Suprapubic skin (tissue), 4 donors: ENCODE measurements around the gene RBM38. TPM values are rescaled to one million over a fixed set of nuclear protein-coding genes. Genes with fewer than 3 reads are reported as not detected.

Experiments used
- DNase-seq, 2 donors: peaks; one replicate each; pipeline ENCODE4 v3.0.0-alpha.2; 2019; ENCODE audit warnings: low spot score in 2 of 2
- H3K27ac ChIP-seq: fragments of 200-600 bp; sonication (generic); one replicate; pipeline ENCODE4 v1.5.1; 2019
- H3K27me3 ChIP-seq: fragments of 200-600 bp; sonication (generic); one replicate; pipeline ENCODE4 v1.5.1; 2019
- H3K36me3 ChIP-seq: fragments of 200-600 bp; sonication (generic); one replicate; pipeline ENCODE4 v1.5.1; 2019
- H3K4me1 ChIP-seq: fragments of 200-600 bp; sonication (generic); one replicate; pipeline ENCODE4 v1.5.1; 2019
- H3K4me3 ChIP-seq: fragments of 200-600 bp; sonication (generic); one replicate; pipeline ENCODE4 v1.5.1; 2019; ENCODE audit warnings: mild to moderate bottlenecking
- H3K9me3 ChIP-seq: fragments of 200-600 bp; sonication (generic); one replicate; pipeline ENCODE4 v1.5.1; 2019
- EP300 ChIP-seq: sonication (generic); formaldehyde crosslinking; IDR thresholded peaks from one replicate; pipeline ENCODE4 v1.6.1; 2017; ENCODE audit warnings: antibody characterized with exemption
- POLR2A ChIP-seq, 2 donors: fragments of 450-650 bp; IDR thresholded peaks; one replicate each; pipeline ENCODE4 v1.6.1; 2017; ENCODE audit warnings: antibody characterized with exemption in 2 of 2, mild to moderate bottlenecking in 2 of 2, moderate library complexity in 2 of 2
- POLR2AphosphoS5 ChIP-seq, 3 donors: sonication (generic); formaldehyde crosslinking; IDR thresholded peaks; one replicate each; pipeline ENCODE4 v1.6.1; 2017; ENCODE audit warnings: antibody characterized with exemption in 3 of 3
- WGBS: methylation state at CpG from one replicate; pipeline ENCODE4 v1.1.5; 2018; 5-methylcytosine and 5-hydroxymethylcytosine counted together
- total RNA-seq, 4 donors: library from RNA; depleted of rRNA; stranded (reverse); fragments of >200 nt; gene quantifications; one replicate each; pipeline ENCODE4 v1.1.0, GENCODE V29; 2016
- TF ChIP-seq, protein P1 (sequence below), 2 donors: fragments of 200-600 bp in 1 of 2; fragments of 450-650 bp in 1 of 2; sonication (generic) in 1 of 2; IDR thresholded peaks; one replicate each; pipeline ENCODE4 v1.5.1; 2016 to 2019; ENCODE audit warnings: antibody characterized with exemption in 2 of 2, mild to moderate bottlenecking in 1 of 2, moderate library complexity in 1 of 2

The RBM38 gene
- total RNA-seq, 4 donors from 2014 or later: 8.7 to 16.7 (median 12.8) TPM

DNA sequence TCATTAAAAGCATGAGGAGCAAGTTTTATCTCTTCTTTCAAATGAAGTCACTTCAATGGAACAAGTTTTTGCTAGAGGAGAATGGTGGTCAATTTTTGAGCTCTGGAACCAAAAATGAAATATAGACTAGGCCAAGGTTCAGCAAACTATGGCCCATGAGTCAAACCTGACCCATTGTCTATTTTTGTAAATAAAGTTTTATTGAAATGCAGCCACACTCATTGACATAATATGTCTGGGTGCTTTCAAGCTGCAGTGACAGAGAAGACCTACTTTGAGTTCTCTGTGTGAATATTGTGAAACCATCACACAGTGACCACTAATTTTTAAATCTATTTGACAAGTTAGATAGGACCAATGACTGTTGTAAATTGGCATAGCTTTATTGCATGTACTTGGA, 26.7 kb upstream of the RBM38 start:
- TF ChIP-seq POLR2A (IDR thresholded peaks at IDR 0.05) (no peak), EP300 (no peak), POLR2AphosphoS5 (IDR thresholded peaks at IDR 0.05) (no peak)
- TF ChIP-seq, protein P1, sequence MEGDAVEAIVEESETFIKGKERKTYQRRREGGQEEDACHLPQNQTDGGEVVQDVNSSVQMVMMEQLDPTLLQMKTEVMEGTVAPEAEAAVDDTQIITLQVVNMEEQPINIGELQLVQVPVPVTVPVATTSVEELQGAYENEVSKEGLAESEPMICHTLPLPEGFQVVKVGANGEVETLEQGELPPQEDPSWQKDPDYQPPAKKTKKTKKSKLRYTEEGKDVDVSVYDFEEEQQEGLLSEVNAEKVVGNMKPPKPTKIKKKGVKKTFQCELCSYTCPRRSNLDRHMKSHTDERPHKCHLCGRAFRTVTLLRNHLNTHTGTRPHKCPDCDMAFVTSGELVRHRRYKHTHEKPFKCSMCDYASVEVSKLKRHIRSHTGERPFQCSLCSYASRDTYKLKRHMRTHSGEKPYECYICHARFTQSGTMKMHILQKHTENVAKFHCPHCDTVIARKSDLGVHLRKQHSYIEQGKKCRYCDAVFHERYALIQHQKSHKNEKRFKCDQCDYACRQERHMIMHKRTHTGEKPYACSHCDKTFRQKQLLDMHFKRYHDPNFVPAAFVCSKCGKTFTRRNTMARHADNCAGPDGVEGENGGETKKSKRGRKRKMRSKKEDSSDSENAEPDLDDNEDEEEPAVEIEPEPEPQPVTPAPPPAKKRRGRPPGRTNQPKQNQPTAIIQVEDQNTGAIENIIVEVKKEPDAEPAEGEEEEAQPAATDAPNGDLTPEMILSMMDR (IDR thresholded peaks at IDR 0.05): no peak
- no peaks in the 10 kb centered on the region for H3K9me3 ChIP-seq
- H3K27ac ChIP-seq: no peak overlapping the region
- no peaks in the 10 kb centered on the region for H3K27me3 ChIP-seq
- peaks cover 72% of the 10 kb centered on the region for H3K36me3 ChIP-seq
- H3K4me3 ChIP-seq: no peak overlapping the region
- DNase-seq: no peak
- H3K4me1 ChIP-seq: no peaks in the 10 kb centered on the region

DNA sequence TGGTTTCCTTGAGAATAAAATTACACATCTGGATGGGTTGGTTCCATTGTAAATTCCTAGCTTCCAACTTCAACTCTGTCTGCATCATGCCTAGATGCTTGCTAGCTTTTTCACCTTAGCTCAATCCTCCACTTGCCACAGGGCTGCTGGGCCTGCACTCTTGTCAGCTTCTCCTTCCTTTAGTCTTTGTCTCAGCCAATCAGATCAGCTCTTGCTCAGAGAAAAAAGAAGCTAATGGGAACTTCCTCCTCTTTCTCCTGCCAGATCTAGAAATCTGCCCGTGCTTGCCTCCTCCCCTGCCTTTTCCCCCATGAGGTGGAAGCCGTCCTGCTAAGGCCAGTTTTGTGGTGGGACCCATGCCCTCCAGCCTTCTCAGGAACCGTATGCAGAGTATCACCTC, 21.6 kb upstream of the RBM38 start:
- H3K4me1 ChIP-seq: no peaks in the 10 kb centered on the region
- H3K4me3 ChIP-seq: no peak overlapping the region
- TF ChIP-seq EP300 (no peak), POLR2AphosphoS5 (IDR thresholded peaks at IDR 0.05) (no peak), POLR2A (IDR thresholded peaks at IDR 0.05) (no peak)
- TF ChIP-seq, protein P1 (IDR thresholded peaks at IDR 0.05): no peak
- H3K9me3 ChIP-seq: no peaks in the 10 kb centered on the region
- no peaks in the 10 kb centered on the region for H3K27me3 ChIP-seq
- 74% methylated on average over 3 of the region's 3 CpGs for WGBS
- no peak for DNase-seq
- no peak overlapping the region for H3K27ac ChIP-seq
- peaks cover 98% of the 10 kb centered on the region for H3K36me3 ChIP-seq

DNA sequence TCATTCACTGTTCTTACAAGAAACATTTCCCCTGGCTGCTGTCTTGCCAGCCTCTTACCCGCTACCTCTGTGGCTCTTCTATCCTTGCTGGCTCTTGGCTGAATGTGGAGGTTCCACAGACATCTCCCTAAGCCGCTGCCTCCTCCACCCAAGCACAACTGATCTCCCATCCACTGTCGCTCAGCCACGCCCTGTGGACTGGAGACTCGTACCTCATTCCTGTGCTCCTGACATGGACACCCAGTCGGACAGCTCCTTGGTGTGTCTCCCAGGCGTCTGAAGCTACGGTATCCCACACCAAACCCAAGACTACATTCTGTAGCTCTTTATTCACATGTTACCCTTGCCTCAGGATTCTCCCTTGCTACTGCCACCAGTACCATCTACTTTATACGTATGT, 20.9 kb upstream of the RBM38 start:
- DNase-seq: no peak
- Histone ChIP-seq H3K27ac (no peak overlapping the region), H3K27me3 (no peaks in the 10 kb centered on the region), H3K9me3 (no peaks in the 10 kb centered on the region), H3K36me3 (peaks cover 100% of the 10 kb centered on the region), H3K4me3 (no peak overlapping the region), H3K4me1 (no peaks in the 10 kb centered on the region)
- 93% methylated on average over 9 of the region's 9 CpGs for WGBS
- TF ChIP-seq POLR2A (IDR thresholded peaks at IDR 0.05): no peak
- no peak for TF ChIP-seq POLR2AphosphoS5 (IDR thresholded peaks at IDR 0.05)
- TF ChIP-seq, protein P1 (IDR thresholded peaks at IDR 0.05): no peak
- no peak for TF ChIP-seq EP300

DNA sequence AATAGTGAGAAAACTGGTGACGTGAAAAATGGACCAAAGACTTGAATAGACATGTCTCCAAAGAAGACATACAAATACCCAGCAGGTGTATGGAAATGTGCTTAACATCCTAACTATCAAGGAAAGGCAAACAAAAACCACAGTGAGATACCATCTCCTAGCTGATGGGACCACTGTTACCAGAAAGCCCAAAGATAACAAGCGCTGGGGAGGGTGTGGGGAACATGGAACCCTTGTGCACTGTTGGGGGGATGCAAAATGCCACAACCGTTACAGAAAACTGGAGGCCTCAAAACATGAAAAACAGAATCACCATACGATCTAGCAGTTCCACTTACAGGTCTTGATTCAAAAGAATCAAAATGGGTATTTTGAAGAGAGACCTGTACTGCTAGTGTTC, 19.8 kb upstream of the RBM38 start:
- TF ChIP-seq POLR2AphosphoS5 (IDR thresholded peaks at IDR 0.05) (no peak), EP300 (no peak), POLR2A (IDR thresholded peaks at IDR 0.05) (no peak)
- TF ChIP-seq, protein P1 (IDR thresholded peaks at IDR 0.05): no peak
- no peak for DNase-seq
- Histone ChIP-seq H3K27ac (no peak overlapping the region), H3K27me3 (no peaks in the 10 kb centered on the region), H3K4me3 (no peak overlapping the region), H3K9me3 (no peaks in the 10 kb centered on the region), H3K36me3 (peaks cover 100% of the 10 kb centered on the region), H3K4me1 (no peaks in the 10 kb centered on the region)
- 92% methylated on average over 4 of the region's 4 CpGs for WGBS

DNA sequence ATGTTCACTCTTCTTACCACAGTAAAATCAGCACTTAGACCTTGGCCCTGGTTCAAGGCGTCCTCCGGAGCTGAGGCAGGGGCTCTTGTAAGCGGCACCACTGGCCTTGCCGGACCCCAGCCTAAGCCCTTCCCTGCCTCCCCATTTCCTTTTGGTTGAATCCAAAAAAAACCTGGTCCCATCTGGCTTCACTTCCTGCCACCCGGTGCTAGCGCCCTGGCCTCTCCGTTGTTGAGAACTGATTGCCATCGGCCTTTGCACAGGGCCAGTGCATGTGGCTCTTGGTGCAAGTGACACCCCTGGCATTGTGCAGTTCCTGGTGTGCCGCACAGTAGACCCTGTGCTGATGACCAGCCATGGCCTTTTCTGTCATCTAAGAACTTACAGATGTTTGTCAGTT, 19.0 kb upstream of the RBM38 start:
- Histone ChIP-seq H3K27ac (no peak overlapping the region), H3K9me3 (no peaks in the 10 kb centered on the region), H3K4me1 (no peaks in the 10 kb centered on the region), H3K4me3 (no peak overlapping the region), H3K36me3 (peaks cover 98% of the 10 kb centered on the region), H3K27me3 (no peaks in the 10 kb centered on the region)
- WGBS: 85% methylated on average over 9 of the region's 9 CpGs
- no peak for TF ChIP-seq EP300
- TF ChIP-seq, protein P1 (IDR thresholded peaks at IDR 0.05): no peak
- no peak for TF ChIP-seq POLR2AphosphoS5 (IDR thresholded peaks at IDR 0.05)
- no peak for TF ChIP-seq POLR2A (IDR thresholded peaks at IDR 0.05)
- DNase-seq: no peak
